HEK293 (cell line): ENCODE measurements around the gene RFTN1.

ENCODE experiments used
- CTCF ChIP-seq: fragments of 450-650 bp; formaldehyde crosslinking; IDR thresholded peaks from 2 replicates; pipeline ENCODE4 v1.5.1; 2016; ENCODE audit warnings: missing biosample characterization, missing genetic modification characterization
- GLIS2 ChIP-seq: fragments of 450-650 bp; formaldehyde crosslinking; IDR thresholded peaks from 2 replicates; pipeline ENCODE4 v1.5.1; 2016; ENCODE audit warnings: missing biosample characterization, missing genetic modification characterization
- SETDB1 ChIP-seq: IDR thresholded peaks from one replicate; pipeline ENCODE4 v1.6.1; 2017; ENCODE audit warnings: mild to moderate bottlenecking, low read length, moderate library complexity, mixed read lengths; ENCODE audit not compliant: insufficient read length
- ZNF274 ChIP-seq, 2 experiments: fragments of 200-500 bp in 1 of 2; fragments of 450-650 bp in 1 of 2; sonication (Bioruptor generic) in 1 of 2; formaldehyde crosslinking in 1 of 2; IDR thresholded peaks; 2 replicates each; pipeline versions ENCODE4 v1.5.1 to v1.6.1; 2014 to 2016; ENCODE audit warnings: borderline replicate concordance in 1 of 2, inconsistent platforms in 1 of 2, low read length in 1 of 2, missing biosample characterization in 1 of 2, missing genetic modification characterization in 1 of 2

GRCh38 chr3:16288664-16289063 is 224.8 kb downstream of the RFTN1 start:
- no peak for TF ChIP-seq ZNF274 (IDR thresholded peaks at IDR 0.05; ENCODE audit: low read length)
- no peak for TF ChIP-seq ZNF274 (tag by site-specific recombination; IDR thresholded peaks at IDR 0.05; ENCODE audit: borderline replicate concordance)
- no peak for TF ChIP-seq SETDB1
- no peak for TF ChIP-seq CTCF (tag by site-specific recombination)
- no peak for TF ChIP-seq GLIS2 (tag by site-specific recombination)
